ENCODE data around the gene PDS5B.

Gene PDS5B

GRCh38 chr13:32661685-32662084 is 75.4 kb downstream of the PDS5B start:
- Histone ChIP-seq H3K4me3 (ENCODE audit: low read length) (no peak overlapping the region), H3K9me2 (replicated peaks; ENCODE audit: control insufficient read depth, low read length) (no peaks in the 10 kb centered on the region), H4K20me1 (ENCODE audit: control insufficient read depth, insufficient read depth, low read depth, low read length) (no peaks in the 10 kb centered on the region), H3K27me3 (ENCODE audit: control insufficient read depth, low read length) (no peaks in the 10 kb centered on the region), H3K27ac (ENCODE audit: low read depth, low read length) (no peak overlapping the region), H3K9me3 (ENCODE audit: control insufficient read depth, insufficient read depth, low read length) (no peaks in the 10 kb centered on the region), H3K4me1 (ENCODE audit: control insufficient read depth, low read length) (no peaks in the 10 kb centered on the region), H3K4me2 (ENCODE audit: low read length) (no peak overlapping the region), H3K36me3 (ENCODE audit: control insufficient read depth, low read length) (peaks cover 17% of the 10 kb centered on the region), H3K79me2 (ENCODE audit: control insufficient read depth, low read length) (peaks cover 11% of the 10 kb centered on the region), H3F3A (ENCODE audit: control insufficient read depth, insufficient read depth) (peaks cover 3% of the 10 kb centered on the region; the same call in 1 of the 2 replicates)
- TF ChIP-seq EZH2phosphoT487 (IDR thresholded peaks at IDR 0.05; ENCODE audit: borderline replicate concordance, low read length) (no peak), CTCF (IDR thresholded peaks at IDR 0.05; ENCODE audit: low read depth, low read length, poor library complexity, severe bottlenecking) (no peak)

- no peaks in the 10 kb centered on the region for H3K9me2 ChIP-seq (replicated peaks; ENCODE audit: control insufficient read depth, low read length)
- no peak overlapping the region for H3K4me3 ChIP-seq (ENCODE audit: low read length)
- H3K4me1 ChIP-seq (ENCODE audit: control insufficient read depth, low read length), result no peaks in the 10 kb centered on the region
- no peaks in the 10 kb centered on the region for H3K79me2 ChIP-seq (ENCODE audit: control insufficient read depth, low read length)
- H3K36me3 ChIP-seq (ENCODE audit: control insufficient read depth, low read length), result peaks cover 22% of the 10 kb centered on the region
- no peaks in the 10 kb centered on the region for H3K9me3 ChIP-seq (ENCODE audit: control insufficient read depth, insufficient read depth, low read length)
- H3K27ac ChIP-seq (ENCODE audit: low read depth, low read length), result no peak overlapping the region
- H3K27me3 ChIP-seq (ENCODE audit: control insufficient read depth, low read length), result no peaks in the 10 kb centered on the region
- H3K4me2 ChIP-seq (ENCODE audit: low read length), result no peak overlapping the region
- no peaks in the 10 kb centered on the region for H4K20me1 ChIP-seq (ENCODE audit: control insufficient read depth, insufficient read depth, low read depth, low read length)
- H3F3A ChIP-seq (ENCODE audit: control insufficient read depth, insufficient read depth), result peaks cover 7% of the 10 kb centered on the region; the same call in 1 of the 2 replicates
- TF ChIP-seq EZH2phosphoT487 (IDR thresholded peaks at IDR 0.05; ENCODE audit: borderline replicate concordance, low read length) (no peak), CTCF (IDR thresholded peaks at IDR 0.05; ENCODE audit: low read depth, low read length, poor library complexity, severe bottlenecking) (no peak)
Measured at GRCh38 chr13:32663660-32664059, 77.4 kb downstream of the PDS5B start.

GRCh38 chr13:32666990-32667571 is 80.8 kb downstream of the PDS5B start:
- H3K36me3 ChIP-seq (ENCODE audit: control insufficient read depth, low read length), result peaks cover 31% of the 10 kb centered on the region
- no peak overlapping the region for H3K27ac ChIP-seq (ENCODE audit: low read depth, low read length)
- H3K4me1 ChIP-seq (ENCODE audit: control insufficient read depth, low read length), result no peaks in the 10 kb centered on the region
- TF ChIP-seq CTCF (IDR thresholded peaks at IDR 0.05; ENCODE audit: low read depth, low read length, poor library complexity, severe bottlenecking), result no peak
- TF ChIP-seq EZH2phosphoT487 (IDR thresholded peaks at IDR 0.05; ENCODE audit: borderline replicate concordance, low read length), result no peak
- no peaks in the 10 kb centered on the region for H3K9me2 ChIP-seq (replicated peaks; ENCODE audit: control insufficient read depth, low read length)
- no peaks in the 10 kb centered on the region for H3K9me3 ChIP-seq (ENCODE audit: control insufficient read depth, insufficient read depth, low read length)
- H4K20me1 ChIP-seq (ENCODE audit: control insufficient read depth, insufficient read depth, low read depth, low read length), result no peaks in the 10 kb centered on the region
- H3K4me3 ChIP-seq (ENCODE audit: low read length), result no peak overlapping the region
- peaks cover 7% of the 10 kb centered on the region; the same call in 1 of the 2 replicates for H3F3A ChIP-seq (ENCODE audit: control insufficient read depth, insufficient read depth)
- no peaks in the 10 kb centered on the region for H3K79me2 ChIP-seq (ENCODE audit: control insufficient read depth, low read length)
- H3K27me3 ChIP-seq (ENCODE audit: control insufficient read depth, low read length), result no peaks in the 10 kb centered on the region
- no peak overlapping the region for H3K4me2 ChIP-seq (ENCODE audit: low read length)

Data from DOHH2 (cell line).